ENCODE results near the gene CD2AP. TPM values are rescaled to one million over a fixed set of nuclear protein-coding genes. Genes with fewer than 3 reads are reported as not detected.

The CD2AP gene
- total RNA-seq, 2 donors from 2014 or later, result 28.5 to 31.0 TPM

- Histone ChIP-seq H3K36me3 (replicated peaks in 1 of 2; ENCODE audit: insufficient read depth in 1 of 2, low read depth in 2 of 2) (no peaks in the 10 kb centered on the region), H3K4me1 (peaks cover 49% of the 10 kb centered on the region), H3K27me3 (no peaks in the 10 kb centered on the region), H3K9me3 (no peaks in the 10 kb centered on the region), H3K4me3 (no peak overlapping the region), H3K27ac (no peak overlapping the region)
- WGBS, 2 donors, result 92% methylated on average over 8 of the region's 8 CpGs
- DNase-seq (no peak), ATAC-seq (no peak)
- intact Hi-C loops (cut with DNase I), result no loop called here
- no peak for TF ChIP-seq CTCF (IDR thresholded peaks at IDR 0.05)
Observed at GRCh38 chr6:47495207-47495606, 17.6 kb downstream of the CD2AP start.

GRCh38 chr6:47495954-47496545, 18.5 kb downstream of the CD2AP start:
- WGBS, 2 donors, result 7 to 10% methylated on average over 2 of the region's 2 CpGs
- intact Hi-C loops (cut with DNase I), result no loop called here
- ATAC-seq (no peak), DNase-seq (no peak)
- no peak for TF ChIP-seq CTCF (IDR thresholded peaks at IDR 0.05)
- no peak for TF ChIP-seq POLR2A (IDR thresholded peaks at IDR 0.05)
- no peaks in the 10 kb centered on the region for H3K36me3 ChIP-seq (replicated peaks in 1 of 2; ENCODE audit: insufficient read depth in 1 of 2, low read depth in 2 of 2)
- peaks cover 51% of the 10 kb centered on the region for H3K4me1 ChIP-seq
- H3K9me3 ChIP-seq, result no peaks in the 10 kb centered on the region
- H3K27me3 ChIP-seq, result no peaks in the 10 kb centered on the region
- H3K27ac ChIP-seq, result no peak overlapping the region
- H3K4me3 ChIP-seq, result no peak overlapping the region

GRCh38 chr6:47496935-47497579, 19.5 kb downstream of the CD2AP start:
- DNase-seq (no peak), ATAC-seq (no peak)
- WGBS, 2 donors, result 73 to 83% methylated on average over 8 of the region's 8 CpGs
- H3K27ac ChIP-seq, result no peak overlapping the region
- H3K27me3 ChIP-seq, result no peaks in the 10 kb centered on the region
- no peaks in the 10 kb centered on the region for H3K9me3 ChIP-seq
- intact Hi-C loops (cut with DNase I), result no loop called here
- no peaks in the 10 kb centered on the region for H3K36me3 ChIP-seq (replicated peaks in 1 of 2; ENCODE audit: insufficient read depth in 1 of 2, low read depth in 2 of 2)
- H3K4me1 ChIP-seq, result peaks cover 58% of the 10 kb centered on the region
- TF ChIP-seq CTCF (IDR thresholded peaks at IDR 0.05), result no peak
- TF ChIP-seq POLR2A (IDR thresholded peaks at IDR 0.05), result no peak
- H3K4me3 ChIP-seq, result no peak overlapping the region

GRCh38 chr6:47502920-47503319, 25.3 kb downstream of the CD2AP start:
- no peaks in the 10 kb centered on the region for H3K27me3 ChIP-seq
- no peak overlapping the region for H3K27ac ChIP-seq
- 76 to 78% methylated on average over 2 of the region's 2 CpGs for WGBS, 2 donors
- H3K9me3 ChIP-seq, result no peaks in the 10 kb centered on the region
- H3K36me3 ChIP-seq (replicated peaks in 1 of 2; ENCODE audit: insufficient read depth in 1 of 2, low read depth in 2 of 2), result peaks cover 0 to 1% of the 10 kb centered on the region in 2 donors
- TF ChIP-seq CTCF (IDR thresholded peaks at IDR 0.05) (no peak), POLR2A (IDR thresholded peaks at IDR 0.05) (no peak)
- H3K4me1 ChIP-seq, result peaks cover 48% of the 10 kb centered on the region
- ATAC-seq (no peak), DNase-seq (no peak)
- intact Hi-C loops (cut with DNase I), result no loop called here
- H3K4me3 ChIP-seq, result no peak overlapping the region

GRCh38 chr6:47509937-47510336, 32.3 kb downstream of the CD2AP start:
- peaks cover 0 to 3% of the 10 kb centered on the region in 2 donors for H3K36me3 ChIP-seq (replicated peaks in 1 of 2; ENCODE audit: insufficient read depth in 1 of 2, low read depth in 2 of 2)
- DNase-seq (no peak), ATAC-seq (no peak)
- H3K9me3 ChIP-seq, result peaks cover 0 to 5% (median 0%) of the 10 kb centered on the region in 3 donors
- no peak overlapping the region for H3K27ac ChIP-seq
- H3K27me3 ChIP-seq, result no peaks in the 10 kb centered on the region
- peaks cover 16% of the 10 kb centered on the region for H3K4me1 ChIP-seq
- intact Hi-C loops (cut with DNase I), result no loop called here
- 81 to 95% methylated on average over 1 of the region's 1 CpG for WGBS, 2 donors
- TF ChIP-seq POLR2A (IDR thresholded peaks at IDR 0.05) (no peak), CTCF (IDR thresholded peaks at IDR 0.05) (no peak)
- H3K4me3 ChIP-seq, result no peak overlapping the region

Data from body of pancreas (tissue), 4 donors.